Colon (tissue), 2 donors: Measurements from ENCODE around the gene FAM229A.

ENCODE experiments used
- FAIRE-seq: peaks from 2 replicates; lab custom pipeline; 2012; peaks lifted over from hg19 to GRCh38; lab: Jason Lieb, UNC
- donor health status: control.
- donor health status: control.

The FAM229A gene

GRCh38 chr1:32346532-32347157, 15.6 kb downstream of the FAM229A start:
- no peak for FAIRE-seq

GRCh38 chr1:32345289-32345827, 16.9 kb downstream of the FAM229A start:
- FAIRE-seq = no peak

- no peak for FAIRE-seq
These were observed 19.6 kb downstream of the FAM229A start for GRCh38 chr1:32342704-32343103.

- no peak for FAIRE-seq
These were observed 20.3 kb downstream of the FAM229A start for GRCh38 chr1:32341971-32342370.

GRCh38 chr1:32341186-32341757, 21.0 kb downstream of the FAM229A start:
- no peak for FAIRE-seq

GRCh38 chr1:32339363-32339978, 22.8 kb downstream of the FAM229A start:
- FAIRE-seq = no peak

GRCh38 chr1:32338637-32339145, 23.6 kb downstream of the FAM229A start:
- FAIRE-seq = no peak

- no peak for FAIRE-seq
These were observed 24.2 kb downstream of the FAM229A start for GRCh38 chr1:32337855-32338636.

GRCh38 chr1:32336963-32337675, 25.2 kb downstream of the FAM229A start:
- no peak for FAIRE-seq

GRCh38 chr1:32336591-32336932, 25.7 kb downstream of the FAM229A start:
- FAIRE-seq = no peak

- no peak for FAIRE-seq
These were observed 26.3 kb downstream of the FAM229A start, which contains the start of gene MARCKSL1 for GRCh38 chr1:32335790-32336590. MARCKSL1 (minus strand) TSS chr1:32336233; CDS start chr1:32336033, 200 bp downstream.

- FAIRE-seq = no peak
These were observed 26.8 kb downstream of the FAM229A start for GRCh38 chr1:32335535-32335789.

- FAIRE-seq = no peak
These were observed 27.3 kb downstream of the FAM229A start for GRCh38 chr1:32334864-32335534.

GRCh38 chr1:32334274-32334861, 27.9 kb downstream of the FAM229A start:
- FAIRE-seq = no peak

GRCh38 chr1:32333251-32333963, 28.9 kb downstream of the FAM229A start:
- FAIRE-seq = no peak

- FAIRE-seq = no peak
These were observed 29.8 kb downstream of the FAM229A start for GRCh38 chr1:32332290-32333079.

GRCh38 chr1:32331549-32331948, 30.7 kb downstream of the FAM229A start:
- FAIRE-seq = no peak

- no peak for FAIRE-seq
These were observed 31.6 kb downstream of the FAM229A start for GRCh38 chr1:32330558-32331151.
